WTC11 (cell line): ENCODE results near the gene NEDD4L. TPM values are rescaled to one million over a fixed set of nuclear protein-coding genes. Genes with fewer than 3 reads are reported as not detected.
A peak's percentile ranks its signal among the peaks of the same experiment; 100 is the strongest.

Source experiments
- ATAC-seq: fragments of 200-7000 bp; cut with Tn5 transposase; 2 replicates; pipeline ENCODE4 v1.10.0; 2021; ENCODE audit warnings: mild to moderate bottlenecking, moderate library complexity
- CTCF ChIA-PET: fragments of 300-600 bp; sonication (Branson Sonifier 250); formaldehyde crosslinking; loops from one replicate; lab custom pipeline; 2021; ENCODE audit warnings: antibody characterized with exemption; lab: Charles Lee
- POLR2A ChIA-PET: fragments of 350-600 bp; sonication (Branson Sonifier 250); formaldehyde crosslinking; loops from one replicate; lab custom pipeline; 2021; ENCODE audit warnings: antibody characterized with exemption; lab: Charles Lee
- DNase-seq: peaks from one replicate; pipeline ENCODE4 v3.0.0; 2021; ENCODE audit warnings: low spot score
- H3K27ac Mint-ChIP-seq: 2 replicates; pipeline ENCODE4 v1.8.0; 2021; ENCODE audit warnings: mixed read lengths
- H3K27me3 Mint-ChIP-seq: 2 replicates; pipeline ENCODE4 v1.8.0; 2021; ENCODE audit warnings: low read depth, mild to moderate bottlenecking, moderate library complexity, mixed read lengths
- H3K36me3 Mint-ChIP-seq: 2 replicates; pipeline ENCODE4 v1.8.0; 2021; ENCODE audit warnings: mixed read lengths
- H3K4me1 Mint-ChIP-seq: 2 replicates; pipeline ENCODE4 v1.8.0; 2022; ENCODE audit warnings: mixed read lengths
- H3K4me3 Mint-ChIP-seq: 2 replicates; pipeline ENCODE4 v1.8.0; 2021; ENCODE audit warnings: mild to moderate bottlenecking, moderate library complexity, mixed read lengths
- H3K9me3 Mint-ChIP-seq: 2 replicates; pipeline ENCODE4 v1.8.0; 2021; ENCODE audit warnings: mixed read lengths
- ATF2 ChIP-seq: sonication (generic); formaldehyde crosslinking; IDR thresholded peaks from 2 replicates; pipeline ENCODE4 v1.8.1; 2022; ENCODE audit warnings: low read depth, missing genetic modification reagents, borderline replicate concordance
- CDX4 ChIP-seq: fragments of 250-450 bp; sonication (Bioruptor Pico); IDR thresholded peaks from 2 replicates; pipeline ENCODE4 v1.9.0; 2021; ENCODE audit warnings: moderate library complexity, mild to moderate bottlenecking, inconsistent platforms, borderline replicate concordance
- CREM ChIP-seq: sonication (generic); formaldehyde crosslinking; IDR thresholded peaks from 2 replicates; pipeline ENCODE4 v1.8.1; 2022; ENCODE audit warnings: mild to moderate bottlenecking, missing genetic modification reagents, moderate library complexity
- ERG ChIP-seq: fragments of 250-450 bp; sonication (Bioruptor Pico); IDR thresholded peaks from 2 replicates; pipeline ENCODE4 v1.8.0; 2021; ENCODE audit warnings: mild to moderate bottlenecking
- ESRRA ChIP-seq: sonication (generic); formaldehyde crosslinking; IDR thresholded peaks from 2 replicates; pipeline ENCODE4 v1.8.1; 2022; ENCODE audit warnings: mild to moderate bottlenecking, missing genetic modification reagents, borderline replicate concordance
- FOXP1 ChIP-seq: sonication (generic); formaldehyde crosslinking; IDR thresholded peaks from 2 replicates; pipeline ENCODE4 v1.8.0; 2022; ENCODE audit warnings: missing genetic modification reagents, mild to moderate bottlenecking, moderate library complexity, borderline replicate concordance
- GABPB1 ChIP-seq: sonication (generic); formaldehyde crosslinking; IDR thresholded peaks from 2 replicates; pipeline ENCODE4 v1.8.1; 2023; ENCODE audit warnings: mild to moderate bottlenecking, missing genetic modification reagents
- HMGA2 ChIP-seq: fragments of 250-450 bp; sonication (Bioruptor Pico); IDR thresholded peaks from 2 replicates; pipeline ENCODE4 v1.4.0; 2021; ENCODE audit warnings: mild to moderate bottlenecking, moderate library complexity
- MYBL2 ChIP-seq: sonication (generic); formaldehyde crosslinking; IDR thresholded peaks from 2 replicates; pipeline ENCODE4 v1.8.1; 2023; ENCODE audit warnings: mild to moderate bottlenecking, moderate library complexity, missing genetic modification reagents
- SMAD3 ChIP-seq: sonication (generic); formaldehyde crosslinking; IDR thresholded peaks from 2 replicates; pipeline ENCODE4 v1.8.0; 2022; ENCODE audit warnings: missing genetic modification reagents, mild to moderate bottlenecking, borderline replicate concordance
- USF2 ChIP-seq: sonication (generic); formaldehyde crosslinking; IDR thresholded peaks from 2 replicates; pipeline ENCODE4 v1.8.1; 2023; ENCODE audit warnings: mild to moderate bottlenecking, missing genetic modification reagents, moderate library complexity
- ZBTB43 ChIP-seq: sonication (generic); formaldehyde crosslinking; IDR thresholded peaks from 2 replicates; pipeline ENCODE4 v1.8.1; 2023; ENCODE audit warnings: mild to moderate bottlenecking, missing genetic modification reagents
- ZMAT4 ChIP-seq: fragments of 250-450 bp; sonication (Bioruptor Pico); IDR thresholded peaks from 2 replicates; pipeline ENCODE4 v1.9.0; 2021; ENCODE audit warnings: mild to moderate bottlenecking
- ZNF121 ChIP-seq: sonication (generic); formaldehyde crosslinking; IDR thresholded peaks from 2 replicates; pipeline ENCODE4 v1.8.0; 2023; ENCODE audit warnings: missing genetic modification reagents
- ZNF281 ChIP-seq: sonication (generic); formaldehyde crosslinking; IDR thresholded peaks from 2 replicates; pipeline ENCODE4 v1.8.0; 2023; ENCODE audit warnings: mild to moderate bottlenecking, missing genetic modification reagents
- ZNF396 ChIP-seq: fragments of 250-450 bp; sonication (Bioruptor Pico); IDR thresholded peaks from 2 replicates; pipeline ENCODE4 v1.8.0; 2021; ENCODE audit warnings: mild to moderate bottlenecking, moderate library complexity, borderline replicate concordance
- ZNF423 ChIP-seq: fragments of 250-450 bp; sonication (Bioruptor Pico); IDR thresholded peaks from 2 replicates; pipeline ENCODE4 v2.1.2; 2022; ENCODE audit warnings: mild to moderate bottlenecking, moderate library complexity
- total RNA-seq: library from RNA; stranded (reverse); gene quantifications from 3 replicates; pipeline ENCODE4 v1.2.3, GENCODE V29; 2021

The NEDD4L gene
- total RNA-seq, 1 experiment from 2014 or later: 88.0 TPM

GRCh38 chr18:58334061-58334460, 290.0 kb downstream of the NEDD4L start:
- H3K4me1 Mint-ChIP-seq: peaks cover 39% of the 10 kb centered on the region
- CTCF ChIA-PET: no interaction called here
- H3K4me3 Mint-ChIP-seq: no peak overlapping the region
- no peak for TF ChIP-seq ATF2 (CRISPR knock-in tag)
- no peak for TF ChIP-seq CREM (CRISPR knock-in tag)
- no peak for TF ChIP-seq FOXP1
- TF ChIP-seq ERG: no peak
- no peak for TF ChIP-seq ZNF281 (CRISPR knock-in tag)
- TF ChIP-seq MYBL2: no peak
- TF ChIP-seq GABPB1: no peak
- no peak for TF ChIP-seq ESRRA
- TF ChIP-seq ZBTB43 (CRISPR knock-in tag): no peak
- TF ChIP-seq ZNF121 (CRISPR knock-in tag): no peak
- no peak for TF ChIP-seq ZMAT4 (CRISPR knock-in tag)
- no peak for TF ChIP-seq HMGA2
- no peak for TF ChIP-seq SMAD3 (CRISPR knock-in tag)
- no peak for TF ChIP-seq ZNF396 (CRISPR knock-in tag)
- POLR2A ChIA-PET: no interaction called here
- H3K9me3 Mint-ChIP-seq: no peaks in the 10 kb centered on the region
- DNase-seq: no peak
- H3K36me3 Mint-ChIP-seq: peaks cover 32% of the 10 kb centered on the region
- no peaks in the 10 kb centered on the region for H3K27me3 Mint-ChIP-seq
- no peak overlapping the region for H3K27ac Mint-ChIP-seq
- no peak for ATAC-seq

- no peak overlapping the region for H3K4me3 Mint-ChIP-seq
Measured at GRCh38 chr18:58335223-58335622, 291.2 kb downstream of the NEDD4L start.

More at GRCh38 chr18:58335223-58335622, 291.2 kb downstream of the NEDD4L start:
- Mint-ChIP-seq H3K36me3 (peaks cover 28% of the 10 kb centered on the region), H3K4me1 (peaks cover 50% of the 10 kb centered on the region), H3K27me3 (no peaks in the 10 kb centered on the region), H3K27ac (peak overlapping the region; percentile 94)
- CTCF ChIA-PET: interaction anchor here (1.3 to 2.1 kb wide), 3 partner anchors 15 to 151 kb away, joined by 3 to 7 read pairs (median 3); no protein-coding TSS in a partner anchor
- DNase-seq (no peak), ATAC-seq (no peak)
- POLR2A ChIA-PET: no interaction called here
- TF ChIP-seq CDX4 (CRISPR knock-in tag) (no peak), ZNF423 (CRISPR knock-in tag) (peak; percentile 61; the same call in 1 of the 2 replicates), USF2 (no peak)
- TF ChIP-seq, all 79 proteins: peak for 1
- H3K9me3 Mint-ChIP-seq: no peaks in the 10 kb centered on the region
